Epidermal melanocyte (primary cell): ENCODE measurements around the gene FHIT.
"Not testable (repeated sequence)": the region's sequence is repeated elsewhere in the genome, so short reads cannot be mapped to it uniquely, and the experiment has no call there.

Experiments used
- DNase-seq: peaks from one replicate; pipeline ENCODE4 v3.0.0; 2011; ENCODE audit warnings: low spot score; ENCODE audit not compliant: insufficient read length

FHIT gene

DNA sequence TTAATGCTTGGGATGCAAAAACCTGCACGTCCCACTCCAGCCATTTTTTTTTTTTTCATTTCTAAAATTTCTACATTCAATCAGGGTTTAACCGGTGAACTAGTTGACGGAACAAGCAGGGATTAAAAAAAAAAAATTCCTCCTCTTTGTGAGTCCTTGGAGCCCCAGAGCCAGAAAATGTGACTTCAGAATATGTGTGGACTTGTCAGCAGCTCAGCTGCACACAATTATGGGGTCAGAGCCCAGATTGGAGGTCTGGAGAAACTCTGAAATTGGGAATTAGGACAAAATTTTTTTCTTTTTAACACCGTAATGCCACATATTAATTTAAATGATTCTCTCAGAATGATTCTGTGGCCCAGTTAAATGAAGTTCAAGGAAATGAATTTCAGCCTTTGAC, 1280.5 kb downstream of the FHIT start:
- DNase-seq, result no peak

DNA sequence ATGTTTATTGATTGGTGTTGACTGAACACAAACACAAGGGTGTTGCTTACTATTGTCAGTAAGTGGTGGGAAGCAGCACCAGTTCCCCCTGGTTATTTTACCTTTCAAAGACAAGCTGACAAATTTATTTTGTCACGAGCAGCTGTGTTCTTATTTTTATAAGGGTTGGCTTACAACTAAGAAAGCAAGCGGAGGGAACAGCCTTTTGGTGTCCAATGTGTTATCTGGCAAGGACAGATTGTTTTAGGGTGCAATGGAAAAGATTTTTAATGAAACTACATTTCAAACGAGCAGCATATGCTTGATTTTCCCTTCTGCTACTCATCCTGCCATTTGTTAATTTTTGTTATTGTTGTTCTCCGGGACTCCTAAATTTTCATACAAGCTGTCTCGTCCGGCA, 1280.9 kb downstream of the FHIT start:
- DNase-seq, result no peak

DNA sequence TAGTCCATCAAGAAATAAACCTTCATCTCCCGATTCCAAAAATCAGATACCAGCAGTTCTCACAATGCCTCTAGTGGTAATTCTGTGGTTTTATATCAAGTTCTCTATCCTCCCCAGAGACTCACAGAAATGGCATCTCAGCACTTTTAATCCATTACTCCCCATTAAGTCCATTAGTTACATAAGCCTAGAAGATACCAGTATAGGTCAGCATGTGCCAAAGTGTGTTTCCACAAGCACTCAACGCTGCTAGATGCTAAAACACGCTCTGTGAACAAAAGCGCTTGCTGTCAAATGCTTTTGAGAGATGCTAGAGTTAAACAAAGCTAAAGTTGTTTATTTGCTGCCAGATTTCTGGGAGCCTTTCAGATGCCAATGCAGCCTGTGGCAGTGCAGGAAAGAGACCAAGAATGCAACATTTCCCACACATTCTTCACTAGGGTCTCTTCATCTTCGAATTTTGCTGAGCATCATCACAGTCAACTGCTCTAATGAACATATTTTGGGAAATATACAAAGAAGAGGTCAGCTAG, 1282.7 kb downstream of the FHIT start:
- no peak for DNase-seq

DNA sequence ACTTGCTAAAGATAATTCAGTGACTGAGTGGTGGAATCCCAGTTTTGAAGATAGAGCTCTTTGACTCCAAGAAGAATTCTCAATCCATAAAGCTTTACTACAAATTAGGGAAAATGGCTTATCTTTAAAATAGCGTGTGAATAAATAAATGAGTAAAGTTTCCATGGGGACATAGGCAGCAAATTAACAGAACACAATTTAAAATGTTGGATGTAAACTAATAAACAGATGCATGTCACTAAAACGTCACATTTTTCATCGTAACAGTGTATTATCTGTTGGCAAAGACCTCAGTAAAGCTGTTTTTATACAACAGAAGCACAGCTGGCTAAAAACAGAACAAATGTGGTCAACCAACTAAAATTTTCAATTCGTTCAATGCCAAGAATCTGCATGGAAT, 1287.6 kb downstream of the FHIT start:
- DNase-seq, result no peak

DNA sequence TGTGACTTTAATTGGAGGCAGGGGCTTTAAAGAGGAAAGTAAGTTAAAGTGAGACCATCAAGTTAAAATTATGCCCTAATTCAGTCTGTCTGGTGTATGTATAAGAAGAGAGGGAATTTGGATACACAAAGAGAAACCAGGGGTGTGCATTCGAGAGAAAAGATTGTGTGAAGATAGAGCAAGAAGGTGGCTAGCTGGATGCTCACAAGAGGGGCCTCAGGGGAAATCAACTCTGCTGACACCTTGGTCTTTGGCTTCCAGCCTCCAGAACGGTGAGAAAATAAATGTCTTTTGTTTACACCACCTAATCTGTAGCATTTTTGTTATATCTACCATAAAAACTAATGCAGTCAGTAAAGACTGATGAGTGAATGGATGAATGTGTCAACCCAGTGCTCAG, 1294.1 kb downstream of the FHIT start:
- DNase-seq, result no peak

DNA sequence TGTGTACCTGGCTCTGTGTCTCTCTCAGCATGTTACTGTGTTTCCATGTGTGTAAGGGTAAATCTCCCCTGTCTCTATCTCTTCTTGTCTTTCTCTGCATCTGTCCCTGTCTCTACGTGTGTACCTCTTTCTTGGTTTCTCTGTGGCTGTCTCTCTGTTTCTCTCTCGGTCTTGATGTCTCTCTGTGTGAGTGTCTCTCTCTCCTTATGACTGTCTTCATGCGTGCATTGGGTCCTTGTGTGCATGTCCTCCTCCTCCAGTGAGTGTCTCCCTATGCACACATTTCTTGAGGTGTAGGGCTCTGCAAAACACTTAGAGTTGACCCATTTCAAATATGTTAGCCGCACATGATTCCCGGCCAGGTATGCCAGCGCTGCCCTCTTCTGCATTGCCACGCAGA, 1298.1 kb downstream of the FHIT start:
- no peak for DNase-seq

DNA sequence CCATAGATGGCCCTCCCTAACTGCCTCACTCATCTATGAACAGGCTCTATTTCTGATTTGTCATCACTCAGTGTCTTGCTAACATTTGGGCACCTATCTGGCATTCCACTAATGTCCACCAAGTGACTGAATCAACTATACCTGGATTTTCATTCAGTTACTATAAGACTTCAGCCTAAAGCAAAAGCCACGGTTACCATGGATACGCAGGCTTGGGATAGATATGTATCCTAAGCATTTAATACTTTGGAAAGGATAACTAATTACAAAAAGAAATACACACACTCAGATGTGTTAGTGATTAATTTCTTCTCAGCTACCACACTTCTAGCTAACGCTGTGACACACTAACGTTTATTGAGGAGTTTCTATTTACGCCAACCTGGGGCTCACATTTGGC, 1301.9 kb downstream of the FHIT start:
- no peak for DNase-seq

DNA sequence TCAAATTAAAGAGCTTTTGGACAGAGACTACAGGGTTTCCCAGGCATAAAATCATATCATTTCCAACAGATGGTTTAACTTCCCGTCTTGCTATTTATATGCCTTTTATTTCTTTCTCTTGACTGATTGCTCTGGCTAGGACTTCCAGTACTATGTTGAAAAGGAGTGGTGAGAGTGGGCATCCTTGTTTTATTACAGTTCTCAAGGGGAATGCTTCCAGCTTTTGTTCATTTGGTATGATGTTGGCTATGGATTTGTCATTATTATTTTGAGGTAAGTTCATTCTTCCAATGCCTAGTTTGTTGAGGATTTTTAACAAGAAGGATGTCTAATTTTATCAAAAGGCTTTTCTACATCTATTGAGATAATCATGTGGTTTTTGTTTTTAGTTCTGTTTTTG, 1304.9 kb downstream of the FHIT start:
- no peak for DNase-seq

DNA sequence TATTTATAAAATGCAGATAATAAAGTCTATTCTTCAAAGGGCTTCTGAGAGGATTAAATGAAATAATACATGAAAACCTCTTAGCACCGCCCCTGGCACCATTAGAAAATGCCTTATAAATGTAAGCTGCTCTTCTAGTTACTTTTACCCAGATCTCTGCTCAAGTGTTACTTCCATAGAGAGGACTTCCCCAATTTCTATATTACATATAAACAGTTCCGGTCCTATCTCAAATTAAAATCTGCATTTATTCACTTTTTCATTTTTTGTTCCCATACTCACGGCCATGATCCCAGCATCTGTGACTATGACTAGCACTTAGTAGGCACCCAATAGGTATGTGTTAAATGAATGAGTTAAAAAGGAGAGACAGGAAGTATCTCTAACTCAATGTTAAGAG, 1310.5 kb downstream of the FHIT start:
- no peak for DNase-seq

DNA sequence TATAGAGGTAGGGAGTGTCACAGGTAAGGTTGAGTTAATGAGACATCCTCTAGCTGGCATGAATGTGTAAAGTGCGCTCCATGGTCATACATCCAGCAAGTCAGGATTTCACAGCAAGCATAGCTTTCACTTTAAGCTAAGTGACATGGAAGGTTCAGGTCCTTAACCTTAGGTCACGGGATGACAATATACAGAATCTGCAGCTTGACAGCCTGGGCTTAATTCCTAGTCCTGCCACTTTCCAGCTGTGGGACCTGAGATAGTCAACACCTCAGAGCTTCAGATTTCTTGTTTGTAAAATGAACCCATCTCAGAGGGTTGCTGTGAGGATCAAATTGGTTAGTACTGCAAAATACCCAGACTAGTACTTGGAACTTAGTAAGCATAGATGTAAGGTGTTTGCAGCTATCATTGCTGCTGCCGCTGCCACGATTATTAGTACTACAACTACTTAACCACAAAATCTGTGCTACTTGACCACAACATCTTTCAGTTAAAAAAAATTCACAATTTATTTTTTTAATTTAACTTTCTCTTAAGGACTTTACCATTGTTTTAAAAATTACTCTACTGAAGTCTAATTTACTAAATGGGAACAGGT, 1311.3 kb downstream of the FHIT start:
- DNase-seq, result no peak

DNA sequence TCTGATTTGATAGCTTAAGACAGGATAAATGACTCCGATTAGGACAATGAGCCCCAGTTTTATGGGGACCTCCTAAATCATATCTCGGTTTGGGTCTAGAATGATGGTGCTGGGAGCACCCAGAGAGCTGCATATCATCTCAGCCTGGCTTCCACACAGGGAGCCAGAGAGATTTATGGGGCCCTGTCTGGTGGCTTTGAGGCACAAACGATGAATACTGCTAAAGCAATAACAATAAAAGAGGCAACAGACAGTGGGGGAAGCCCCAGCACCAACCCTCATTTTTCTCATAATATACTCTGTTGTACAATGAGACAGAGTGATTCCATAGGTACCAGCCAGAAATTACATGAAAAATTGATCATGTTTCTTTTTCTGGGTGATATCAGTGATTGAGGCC, 1312.4 kb downstream of the FHIT start:
- DNase-seq, result no peak

DNA sequence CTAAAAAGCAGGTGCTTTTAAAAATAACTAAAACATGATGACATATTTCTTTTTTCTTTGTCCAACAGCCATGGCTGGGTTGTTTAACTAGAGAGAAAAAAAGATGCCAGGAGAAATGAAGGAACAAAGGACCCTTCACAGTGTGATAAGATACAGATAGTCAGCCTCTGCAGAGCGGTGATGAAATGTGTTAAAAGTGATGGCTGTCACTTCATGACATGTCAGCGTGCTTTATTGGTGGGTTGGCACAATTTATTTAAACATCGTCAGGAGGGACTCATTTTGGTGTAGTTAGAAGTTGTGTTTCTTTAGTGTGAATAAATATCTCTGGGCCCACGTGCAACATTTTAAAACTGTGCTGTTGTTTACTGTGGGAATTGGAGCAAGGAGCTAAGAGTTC, 1314.1 kb downstream of the FHIT start:
- DNase-seq, result no peak

DNA sequence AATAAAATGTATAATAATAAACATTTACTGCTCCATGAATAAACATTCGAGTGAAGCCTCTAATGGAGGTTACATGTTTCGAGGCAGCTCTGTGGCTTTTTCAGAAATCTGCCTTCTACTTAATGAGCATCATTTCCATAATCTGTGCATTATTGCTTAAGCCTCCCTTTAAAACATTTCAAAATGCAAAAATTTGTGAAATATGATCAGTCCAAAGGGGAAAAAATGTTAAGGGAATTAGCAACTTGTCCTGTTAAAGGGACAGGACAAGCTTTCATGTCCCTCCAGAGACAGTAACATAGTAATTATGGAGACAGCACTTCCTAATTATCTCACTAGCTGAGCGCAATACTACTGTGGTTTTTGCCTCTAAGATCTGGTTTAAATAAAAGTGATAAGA, 1314.8 kb downstream of the FHIT start:
- no peak for DNase-seq

DNA sequence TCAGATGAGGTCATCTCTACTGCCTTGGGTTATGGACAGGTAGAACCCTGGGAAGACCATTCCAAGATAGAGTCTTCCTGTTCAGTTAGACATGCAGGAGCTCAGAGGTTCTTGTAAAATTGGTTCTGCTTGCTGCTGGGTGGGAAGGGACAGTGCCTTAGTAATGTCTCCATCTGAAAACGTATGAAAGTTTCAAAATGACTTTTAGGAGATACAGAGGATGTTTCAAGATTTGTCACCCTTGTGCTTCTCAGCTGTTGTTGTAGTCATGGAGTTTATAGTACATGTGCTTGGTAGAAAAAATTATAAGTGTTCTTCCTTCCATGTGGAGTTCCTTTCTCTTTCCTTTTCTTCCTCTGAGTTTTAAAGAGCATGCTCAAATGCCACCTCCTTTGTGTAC, 1316.2 kb downstream of the FHIT start:
- DNase-seq, result no peak

DNA sequence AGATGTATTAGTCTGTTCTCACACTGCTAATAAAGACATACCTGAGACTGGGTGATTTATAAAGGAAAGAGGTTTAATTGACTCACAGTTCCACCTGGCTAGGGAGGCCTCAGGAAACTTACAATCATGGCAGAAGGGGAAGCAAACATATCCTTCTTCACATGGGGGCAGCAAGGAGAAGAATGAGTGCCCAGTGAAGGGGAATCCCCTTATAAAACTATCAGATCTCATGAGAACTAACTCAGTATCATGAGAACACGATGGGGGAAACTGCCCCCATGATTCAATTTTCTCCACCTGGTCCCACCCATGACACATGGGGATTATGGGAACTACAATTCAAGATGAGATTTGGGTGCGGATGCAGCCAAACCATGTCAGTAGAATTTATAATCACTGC, 1316.7 kb downstream of the FHIT start:
- DNase-seq, result not testable (repeated sequence)

DNA sequence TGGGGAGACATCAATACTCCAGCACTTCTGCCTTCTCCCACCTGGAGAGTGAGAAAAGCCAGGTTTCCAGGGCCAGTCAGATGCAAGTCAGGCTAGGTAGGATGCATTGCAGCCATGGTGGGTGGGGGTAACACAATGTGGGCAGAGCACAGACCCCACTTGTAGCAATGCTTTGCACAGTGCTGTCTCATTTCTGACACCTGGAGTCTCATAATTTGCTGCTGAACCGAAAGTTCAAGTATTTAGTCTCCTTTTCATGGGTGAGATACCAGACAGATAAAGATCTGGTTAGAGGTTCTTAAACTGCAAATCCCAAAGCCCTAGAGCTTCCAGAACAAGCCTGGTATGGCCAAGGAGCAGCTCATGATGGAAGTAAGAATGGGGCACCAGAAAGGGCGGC, 1321.1 kb downstream of the FHIT start:
- DNase-seq, result no peak

DNA sequence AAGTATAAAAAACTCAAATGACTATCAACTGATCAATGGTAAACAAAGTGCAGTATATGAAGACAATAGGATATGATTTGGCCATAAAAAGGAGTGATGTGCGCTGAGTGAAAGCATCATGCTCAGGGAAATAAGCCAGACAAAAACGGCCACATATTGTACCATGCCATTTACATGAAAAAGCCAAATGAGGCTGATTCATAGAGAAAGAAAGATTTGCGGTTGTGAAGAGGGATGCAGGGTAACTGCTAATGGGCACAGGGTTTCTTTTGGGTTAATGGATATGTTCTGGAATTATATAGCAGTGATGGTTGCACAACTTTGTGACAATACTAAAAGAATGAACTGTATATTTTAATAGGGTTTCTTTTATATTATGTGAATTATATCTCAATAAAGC, 1324.2 kb downstream of the FHIT start:
- DNase-seq, result no peak

DNA sequence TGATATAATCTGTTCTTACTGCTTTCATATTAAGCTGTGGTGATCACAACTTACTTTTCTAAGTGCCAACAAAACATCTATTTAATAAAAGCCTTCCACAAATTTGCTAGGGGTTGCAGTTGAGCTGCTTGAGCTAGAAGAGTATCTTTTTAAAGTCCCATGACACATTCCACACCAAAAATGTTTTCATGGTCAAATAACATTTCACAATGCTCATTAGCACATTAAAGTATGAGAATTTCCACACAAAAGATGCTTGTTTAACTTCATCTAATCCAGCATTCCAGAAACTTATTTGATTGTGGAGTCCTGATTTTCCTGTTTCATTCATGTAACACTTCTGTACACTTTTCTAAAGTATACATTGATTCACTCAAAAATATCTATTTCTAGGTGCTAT, 1325.3 kb downstream of the FHIT start:
- DNase-seq, result no peak

DNA sequence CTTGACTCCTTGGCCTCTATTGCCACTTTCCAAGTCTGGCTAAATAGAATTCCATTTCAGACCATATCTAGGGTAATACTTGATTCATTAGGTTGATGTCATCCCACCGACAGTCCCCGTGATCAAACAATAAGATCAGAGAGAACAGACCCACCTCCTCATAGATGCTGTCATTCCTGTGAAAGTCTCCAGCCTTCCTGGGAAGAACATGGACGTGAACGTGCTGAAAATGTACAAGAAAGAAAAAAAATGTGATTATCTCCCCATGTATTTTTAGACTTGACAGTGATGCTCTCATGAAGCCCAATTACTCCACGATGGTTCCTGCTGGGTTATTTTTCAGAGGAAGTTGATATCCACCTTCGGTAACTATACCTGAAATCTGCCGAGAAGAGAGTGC, 1329.1 kb downstream of the FHIT start:
- no peak for DNase-seq

DNA sequence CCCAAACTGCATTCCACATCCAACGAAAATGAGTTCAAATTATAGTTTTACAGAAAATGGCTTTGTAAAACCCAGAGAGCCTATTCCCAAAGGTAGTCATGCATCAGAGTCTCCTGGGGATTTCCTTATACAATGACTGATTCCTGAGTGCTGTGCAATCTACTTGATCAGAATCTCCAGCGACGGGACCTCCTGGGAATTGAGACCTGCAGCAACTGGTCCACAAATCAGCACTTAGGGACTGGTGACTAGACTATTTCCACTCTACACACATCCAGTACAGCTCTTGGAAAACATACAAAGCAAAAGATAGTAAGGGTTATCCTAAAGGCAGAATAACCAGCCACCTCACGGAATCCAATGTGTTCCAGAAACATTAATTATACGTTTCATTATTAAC, 1330.4 kb downstream of the FHIT start:
- DNase-seq, result no peak

DNA sequence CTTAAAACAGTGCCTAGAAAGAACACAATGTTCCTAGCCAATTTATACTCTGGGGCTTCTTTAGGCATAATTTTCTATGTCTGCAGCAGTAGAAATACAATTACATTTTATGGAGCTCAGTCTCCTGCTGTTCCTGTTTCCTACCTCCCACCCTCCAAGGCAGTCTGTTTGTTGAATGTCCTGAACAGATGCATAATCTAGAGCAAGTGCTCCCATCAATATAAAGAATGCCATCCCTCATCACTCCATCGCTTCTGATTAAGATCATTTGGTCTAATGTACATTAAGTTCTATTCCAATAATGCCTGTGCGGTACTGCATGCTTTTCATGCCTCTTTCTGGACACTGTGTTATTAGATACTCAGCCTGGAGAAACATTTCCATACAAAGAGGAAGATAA, 1331.7 kb downstream of the FHIT start:
- DNase-seq, result no peak

DNA sequence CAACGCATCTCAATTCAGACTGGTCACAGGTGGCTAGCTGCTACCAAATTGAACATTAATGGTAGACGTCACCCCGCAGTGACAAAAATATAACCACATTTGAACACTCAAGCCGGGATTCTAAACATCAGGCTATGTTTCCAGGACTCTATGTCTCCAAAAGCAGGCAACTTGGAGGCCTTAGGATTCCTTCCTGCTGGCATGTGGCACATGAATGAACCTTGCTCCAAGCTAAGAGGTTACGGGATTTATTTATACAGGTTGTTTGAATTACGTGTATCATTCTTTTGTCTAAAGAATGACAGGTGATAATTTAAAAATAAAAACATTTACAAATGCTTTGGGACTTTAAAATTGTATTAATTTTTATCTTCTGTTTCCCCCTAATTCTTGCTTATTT, 1337.0 kb downstream of the FHIT start:
- no peak for DNase-seq

DNA sequence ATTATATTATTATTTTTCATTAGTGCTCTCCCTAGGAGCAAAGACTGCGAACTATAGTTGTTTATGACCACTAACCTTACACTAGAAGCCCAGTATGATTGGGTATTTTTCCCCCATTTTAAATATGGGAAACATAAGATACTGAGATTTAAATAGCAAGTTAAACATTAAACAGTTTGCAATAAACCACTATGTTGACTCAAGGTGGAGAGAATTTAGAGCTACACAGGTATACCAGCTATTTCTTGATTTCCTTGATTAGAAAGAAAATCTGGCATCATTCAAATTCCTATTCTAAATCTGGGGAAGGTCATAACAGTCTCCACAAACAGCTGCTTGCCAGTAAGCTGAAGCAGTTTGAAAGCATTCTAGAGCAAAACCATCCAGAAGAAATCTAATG, 1337.6 kb downstream of the FHIT start:
- no peak for DNase-seq

DNA sequence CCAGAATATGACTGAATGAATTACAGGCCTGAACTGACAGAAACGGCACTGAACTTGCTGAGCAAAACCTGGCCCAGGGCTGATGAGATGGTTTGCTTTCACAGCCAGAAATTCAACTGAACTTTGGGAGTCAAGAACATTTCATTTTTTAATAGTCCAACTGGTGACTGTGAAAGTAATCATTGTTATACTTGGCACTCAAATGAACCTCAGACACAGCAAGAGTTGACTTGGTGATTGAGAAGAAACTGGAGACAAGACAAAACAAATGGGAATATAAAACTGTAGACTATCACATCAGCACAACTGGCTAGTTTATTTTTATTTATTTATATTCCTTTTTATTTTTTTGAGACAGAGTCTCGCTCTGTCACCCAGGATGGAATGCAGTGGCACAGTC, 1342.6 kb downstream of the FHIT start:
- no peak for DNase-seq
